Testis (tissue), 3 donors: ENCODE results near the gene BANK1. TPM values are rescaled to one million over a fixed set of nuclear protein-coding genes. Genes with fewer than 3 reads are reported as not detected.

Experiments used
- DNase-seq: peaks from one replicate; pipeline ENCODE4 v3.0.0-alpha.2; 2019
- H3K27ac ChIP-seq, 2 donors: fragments of 200-600 bp; sonication (generic); one replicate each; pipeline ENCODE4 v1.5.1; 2019
- H3K27me3 ChIP-seq: fragments of 200-600 bp; sonication (generic); one replicate; pipeline ENCODE4 v1.5.1; 2019
- H3K36me3 ChIP-seq: fragments of 200-600 bp; sonication (generic); one replicate; pipeline ENCODE4 v1.5.1; 2017; ENCODE audit warnings: low read depth; ENCODE audit errors: missing control alignments
- H3K4me1 ChIP-seq: fragments of 200-600 bp; sonication (generic); one replicate; pipeline ENCODE4 v1.5.1; 2019
- H3K4me3 ChIP-seq, 2 donors: fragments of 200-600 bp; sonication (generic); one replicate each; pipeline ENCODE4 v1.5.1; 2017 to 2019
- H3K9me3 ChIP-seq: fragments of 200-600 bp; sonication (generic); one replicate; pipeline ENCODE4 v1.5.1; 2017
- CTCF ChIP-seq, 3 experiments: fragments of 450-650 bp in 2 of 3; fragments of 200-600 bp in 1 of 3; sonication (generic) in 1 of 3; IDR thresholded peaks; one replicate each; pipeline ENCODE4 v1.5.1; 2016 to 2019; ENCODE audit warnings: antibody characterized with exemption in 3 of 3, mild to moderate bottlenecking in 2 of 3, moderate library complexity in 1 of 3
- POLR2A ChIP-seq: fragments of 450-650 bp; IDR thresholded peaks from one replicate; pipeline ENCODE4 v1.6.1; 2017; ENCODE audit warnings: antibody characterized with exemption, mild to moderate bottlenecking, moderate library complexity
- WGBS, 2 donors: methylation state at CpG; one replicate each; pipeline ENCODE4 v1.1.5; 2018; 5-methylcytosine and 5-hydroxymethylcytosine counted together
- intact Hi-C: fragments of 100-400 bp; cut with DNase I; formaldehyde crosslinking; loops from one replicate; pipeline ENCODE4 v1.15.1; 2023; ENCODE audit warnings: low total_unique reads
- polyA plus RNA-seq: library from polyadenylated mRNA; stranded (reverse); fragments of 350-450 nt; fragmentation: Illumina TruSeq; extraction: RNeasy Lipid Tissue Mini Kit (QIAGEN cat#74804); gene quantifications from one replicate; pipeline ENCODE4 v1.2.3, GENCODE V29; 2014; ENCODE audit warnings: low read depth, low replicate concordance; ENCODE audit not compliant: insufficient read depth
- total RNA-seq, 2 donors: library from RNA; depleted of rRNA; stranded (reverse); fragments of >200 nt; gene quantifications; one replicate each; pipeline ENCODE4 v1.2.3, GENCODE V29; 2016

BANK1 gene
- total and polyA plus RNA-seq, 3 donors from 2014 or later, result 5.2 to 10.4 (median 10.0) TPM

- Histone ChIP-seq H3K9me3 (no peaks in the 10 kb centered on the region), H3K36me3 (no peaks in the 10 kb centered on the region), H3K27ac (no peak overlapping the region), H3K27me3 (no peaks in the 10 kb centered on the region), H3K4me3 (no peak overlapping the region), H3K4me1 (no peaks in the 10 kb centered on the region)
- intact Hi-C loops, result no loop called here
- TF ChIP-seq POLR2A, result no peak
- TF ChIP-seq CTCF (IDR thresholded peaks at IDR 0.05), result no peak
- DNase-seq, result no peak
- 89 to 90% methylated on average over 3 of the region's 3 CpGs for WGBS, 2 donors
Measured at GRCh38 chr4:102091656-102092055, 301.1 kb downstream of the BANK1 start.

GRCh38 chr4:102094481-102094880 is 304.0 kb downstream of the BANK1 start:
- Histone ChIP-seq H3K27me3 (no peaks in the 10 kb centered on the region), H3K4me3 (no peak overlapping the region), H3K27ac (no peak overlapping the region), H3K4me1 (no peaks in the 10 kb centered on the region), H3K9me3 (no peaks in the 10 kb centered on the region), H3K36me3 (no peaks in the 10 kb centered on the region)
- WGBS, 2 donors, result 38 to 50% methylated on average over 1 of the region's 1 CpG
- TF ChIP-seq CTCF (IDR thresholded peaks at IDR 0.05), result no peak
- TF ChIP-seq POLR2A, result no peak
- intact Hi-C loops, result no loop called here
- DNase-seq, result no peak

DNA sequence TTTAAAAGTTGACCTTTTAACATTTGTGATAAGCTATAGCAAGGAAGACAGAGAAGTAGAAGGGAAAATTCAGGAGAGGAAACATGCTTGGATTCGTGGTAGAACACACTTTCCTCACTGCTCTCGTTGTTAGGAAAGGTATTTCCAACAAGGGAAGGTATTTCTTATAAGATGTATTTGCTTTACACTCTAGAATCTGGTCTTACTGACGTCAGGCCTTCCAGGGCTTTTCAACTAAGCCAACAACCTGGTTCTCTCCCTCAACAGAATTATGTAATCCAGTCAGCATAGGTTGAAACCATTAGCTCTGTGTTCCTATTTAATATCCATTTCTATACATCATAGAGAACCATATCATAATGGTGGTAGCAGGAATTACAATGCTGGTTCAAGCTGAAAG is 312.8 kb downstream of the BANK1 start:
- WGBS, 2 donors, result 71 to 79% methylated on average over 3 of the region's 3 CpGs
- TF ChIP-seq POLR2A (no peak), CTCF (IDR thresholded peaks at IDR 0.05) (no peak)
- H3K27me3 ChIP-seq, result no peaks in the 10 kb centered on the region
- no peaks in the 10 kb centered on the region for H3K9me3 ChIP-seq
- no peak overlapping the region for H3K27ac ChIP-seq
- intact Hi-C loops, result no loop called here
- DNase-seq, result no peak
- no peaks in the 10 kb centered on the region for H3K4me1 ChIP-seq
- H3K36me3 ChIP-seq, result no peaks in the 10 kb centered on the region
- H3K4me3 ChIP-seq, result no peak overlapping the region

DNA sequence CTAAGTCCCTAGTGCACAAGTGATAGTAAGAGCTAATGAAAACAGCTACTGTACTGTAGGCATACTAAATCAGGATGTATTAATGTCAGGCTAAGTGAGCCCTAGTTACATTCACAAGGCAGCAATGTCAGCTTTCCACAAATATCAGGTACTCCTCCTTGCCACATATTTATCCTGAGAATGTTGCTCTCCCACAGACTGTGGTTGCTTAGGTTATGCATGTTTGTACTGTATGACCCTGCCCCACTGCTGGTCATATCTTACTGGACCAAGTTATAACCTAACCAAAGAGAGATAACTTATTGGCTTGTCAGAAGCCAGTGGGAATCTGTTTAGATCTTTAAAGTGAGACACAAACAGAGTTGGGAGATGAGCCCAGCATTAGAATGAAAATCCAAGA is 313.7 kb downstream of the BANK1 start:
- DNase-seq, result no peak
- Histone ChIP-seq H3K36me3 (no peaks in the 10 kb centered on the region), H3K27ac (no peak overlapping the region), H3K9me3 (no peaks in the 10 kb centered on the region), H3K4me3 (no peak overlapping the region), H3K27me3 (no peaks in the 10 kb centered on the region), H3K4me1 (no peaks in the 10 kb centered on the region)
- TF ChIP-seq CTCF (IDR thresholded peaks at IDR 0.05) (no peak), POLR2A (no peak)
- intact Hi-C loops, result no loop called here

DNA sequence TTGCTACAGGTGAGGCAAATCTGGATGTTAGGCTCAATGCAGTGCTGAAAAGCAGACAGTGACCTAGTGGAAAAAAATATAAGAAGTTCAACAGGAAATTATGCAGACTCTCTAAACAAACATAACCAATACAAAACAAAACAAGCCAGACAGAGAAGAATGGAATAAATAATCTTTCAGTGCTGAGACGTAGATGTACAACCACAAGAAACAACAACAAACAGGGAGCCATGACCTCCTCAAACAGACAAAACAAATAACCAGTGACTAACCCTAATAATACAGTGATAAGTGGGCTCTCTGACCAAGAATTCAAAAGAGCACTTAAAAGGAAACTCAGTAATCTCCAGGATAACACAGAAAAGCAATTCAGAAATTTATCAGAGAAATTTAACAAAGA is 315.5 kb downstream of the BANK1 start:
- no peaks in the 10 kb centered on the region for H3K36me3 ChIP-seq
- H3K4me1 ChIP-seq, result no peaks in the 10 kb centered on the region
- intact Hi-C loops, result no loop called here
- H3K9me3 ChIP-seq, result no peaks in the 10 kb centered on the region
- H3K4me3 ChIP-seq, result no peak overlapping the region
- H3K27me3 ChIP-seq, result no peaks in the 10 kb centered on the region
- WGBS, 2 donors, result 70 to 71% methylated on average over 1 of the region's 1 CpG
- no peak for DNase-seq
- no peak overlapping the region for H3K27ac ChIP-seq
- no peak for TF ChIP-seq CTCF (IDR thresholded peaks at IDR 0.05)
- no peak for TF ChIP-seq POLR2A
